Caco-2 (cell line): ENCODE data around the gene LEKR1. TPM values are rescaled to one million over a fixed set of nuclear protein-coding genes. Genes with fewer than 3 reads are reported as not detected.

Experiments used
- BruUV-seq: library from RNA; stranded (reverse); fragments of 400-500 nt; replicated peaks from 2 replicates; lab custom pipeline; 2021; lab: Mats Ljungman, UMichigan
- CTCF ChIA-PET: fragments of 300-600 bp; sonication (Branson Sonifier 250); formaldehyde crosslinking; loops from one replicate; lab custom pipeline; 2022; ENCODE audit warnings: antibody characterized with exemption; lab: Charles Lee
- POLR2A ChIA-PET: fragments of 300-600 bp; sonication (Branson Sonifier 250); formaldehyde crosslinking; loops from one replicate; lab custom pipeline; 2022; ENCODE audit warnings: antibody characterized with exemption; lab: Charles Lee
- DNase-seq, 2 experiments: peaks; one replicate each; pipeline versions ENCODE4 v3.0.0 to v3.0.0-alpha.2; 2020 to 2022
- H3K27me3 ChIP-seq: replicated peaks from 2 replicates; pipeline ENCODE4 v1.6.0; 2011; ENCODE audit warnings: low read length; ENCODE audit not compliant: control insufficient read depth, insufficient read depth
- H3K36me3 ChIP-seq: 2 replicates; pipeline ENCODE4 v1.5.1; 2011; ENCODE audit warnings: low read length; ENCODE audit not compliant: control insufficient read depth, insufficient read depth
- H3K4me1 ChIP-seq: fragments of 250-450 bp; sonication (Bioruptor Pico); 2 replicates; pipeline ENCODE4 v1.5.1; 2020; ENCODE audit warnings: mild to moderate bottlenecking
- H3K4me3 ChIP-seq: 2 replicates; pipeline ENCODE4 v1.5.1; 2011; ENCODE audit warnings: low read depth, mild to moderate bottlenecking, control low read depth, low read length
- H3K9me3 ChIP-seq: fragments of 250-450 bp; sonication (Bioruptor Pico); 2 replicates; pipeline ENCODE4 v1.5.1; 2020; ENCODE audit warnings: mild to moderate bottlenecking, moderate library complexity
- H3K27ac Mint-ChIP-seq: one replicate; pipeline ENCODE4 v1.8.0; 2022; ENCODE audit warnings: mixed read lengths; ENCODE audit not compliant: unreplicated experiment
- H3K27me3 Mint-ChIP-seq: one replicate; pipeline ENCODE4 v1.8.0; 2022; ENCODE audit warnings: mixed read lengths; ENCODE audit not compliant: insufficient read depth, unreplicated experiment
- H3K36me3 Mint-ChIP-seq: one replicate; pipeline ENCODE4 v1.8.0; 2022; ENCODE audit warnings: mild to moderate bottlenecking, mixed read lengths; ENCODE audit not compliant: insufficient read depth, unreplicated experiment
- H3K4me1 Mint-ChIP-seq: one replicate; pipeline ENCODE4 v1.8.0; 2022; ENCODE audit warnings: low read depth, mixed read lengths; ENCODE audit not compliant: unreplicated experiment
- H3K4me3 Mint-ChIP-seq: one replicate; pipeline ENCODE4 v1.8.0; 2022; ENCODE audit warnings: mild to moderate bottlenecking, moderate library complexity, mixed read lengths; ENCODE audit not compliant: unreplicated experiment
- H3K9me3 Mint-ChIP-seq: one replicate; pipeline ENCODE4 v1.8.0; 2022; ENCODE audit warnings: mixed read lengths; ENCODE audit not compliant: unreplicated experiment
- intact Hi-C: fragments of 100-400 bp; cut with micrococcal nuclease; formaldehyde crosslinking; loops from one replicate; pipeline ENCODE4 v1.10.0; 2022; ENCODE audit not compliant: unreplicated experiment
- total RNA-seq: library from RNA; stranded (reverse); gene quantifications from 2 replicates; pipeline ENCODE4 v1.2.3, GENCODE V29; 2022
- TF ChIP-seq, protein P1 (sequence below), 2 experiments: fragments of 200-600 bp in 1 of 2; IDR thresholded peaks; 1 replicate in 1 of 2; 2 replicates in 1 of 2; pipeline versions ENCODE4 v1.5.1 to v1.8.0; 2011 to 2022; ENCODE audit warnings: antibody characterized with exemption in 1 of 2, control low read depth in 1 of 2, inconsistent platforms in 1 of 2, low read depth in 1 of 2, low read length in 1 of 2, mild to moderate bottlenecking in 1 of 2, moderate library complexity in 1 of 2; ENCODE audit not compliant: insufficient read depth in 1 of 2, severe bottlenecking in 1 of 2, unreplicated experiment in 1 of 2

Gene LEKR1
- total RNA-seq, 1 experiment from 2014 or later: 1.6 TPM

GRCh38 chr3:156793400-156793799, 32.8 kb upstream of the LEKR1 start:
- TF ChIP-seq, protein P1, sequence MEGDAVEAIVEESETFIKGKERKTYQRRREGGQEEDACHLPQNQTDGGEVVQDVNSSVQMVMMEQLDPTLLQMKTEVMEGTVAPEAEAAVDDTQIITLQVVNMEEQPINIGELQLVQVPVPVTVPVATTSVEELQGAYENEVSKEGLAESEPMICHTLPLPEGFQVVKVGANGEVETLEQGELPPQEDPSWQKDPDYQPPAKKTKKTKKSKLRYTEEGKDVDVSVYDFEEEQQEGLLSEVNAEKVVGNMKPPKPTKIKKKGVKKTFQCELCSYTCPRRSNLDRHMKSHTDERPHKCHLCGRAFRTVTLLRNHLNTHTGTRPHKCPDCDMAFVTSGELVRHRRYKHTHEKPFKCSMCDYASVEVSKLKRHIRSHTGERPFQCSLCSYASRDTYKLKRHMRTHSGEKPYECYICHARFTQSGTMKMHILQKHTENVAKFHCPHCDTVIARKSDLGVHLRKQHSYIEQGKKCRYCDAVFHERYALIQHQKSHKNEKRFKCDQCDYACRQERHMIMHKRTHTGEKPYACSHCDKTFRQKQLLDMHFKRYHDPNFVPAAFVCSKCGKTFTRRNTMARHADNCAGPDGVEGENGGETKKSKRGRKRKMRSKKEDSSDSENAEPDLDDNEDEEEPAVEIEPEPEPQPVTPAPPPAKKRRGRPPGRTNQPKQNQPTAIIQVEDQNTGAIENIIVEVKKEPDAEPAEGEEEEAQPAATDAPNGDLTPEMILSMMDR (IDR thresholded peaks at IDR 0.05; ENCODE audit: insufficient read depth in 1 of 2, low read depth in 1 of 2, low read length in 1 of 2, severe bottlenecking in 1 of 2, unreplicated experiment in 1 of 2): no peak
- POLR2A ChIA-PET: interaction anchor here (0.6 kb wide), 1 partner anchor 16 kb away, joined by 4 read pairs; no protein-coding TSS in a partner anchor

DNA sequence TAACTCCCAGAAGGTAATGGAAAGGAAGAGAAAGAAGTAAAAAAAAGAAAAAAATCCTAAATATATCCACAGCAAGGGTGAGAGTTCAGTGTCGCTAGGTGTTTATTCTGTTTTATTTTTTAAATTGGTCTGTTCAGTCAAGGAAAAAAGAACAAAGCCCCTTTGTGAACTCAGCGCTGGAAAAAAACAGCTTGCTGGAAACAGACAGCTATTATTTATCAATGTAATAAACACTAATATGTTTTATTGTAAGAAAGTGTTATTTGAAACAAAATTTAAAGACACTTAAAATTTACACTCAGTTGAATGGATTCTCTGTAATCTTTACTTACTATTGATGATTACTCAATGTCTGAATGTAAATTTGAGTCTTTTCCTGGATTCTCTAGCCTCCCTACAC, 32.3 kb upstream of the LEKR1 start:
- no TSS peak for BruUV-seq

More at GRCh38 chr3:156793400-156793799, 32.8 kb upstream of the LEKR1 start:
- Mint-ChIP-seq H3K4me3 (no peak overlapping the region), H3K36me3 (peaks cover 5% of the 10 kb centered on the region), H3K27me3 (no peaks in the 10 kb centered on the region), H3K4me1 (peaks cover 13% of the 10 kb centered on the region), H3K9me3 (no peaks in the 10 kb centered on the region), H3K27ac (no peak overlapping the region)
- DNase-seq: no peak
- no TSS peak for BruUV-seq
- CTCF ChIA-PET: no interaction called here
- Histone ChIP-seq H3K36me3 (no peaks in the 10 kb centered on the region), H3K4me3 (no peak overlapping the region), H3K9me3 (no peaks in the 10 kb centered on the region), H3K4me1 (peaks cover 20% of the 10 kb centered on the region), H3K27me3 (no peaks in the 10 kb centered on the region)
- intact Hi-C loops: no loop called here

GRCh38 chr3:156795890-156796481, 30.2 kb upstream of the LEKR1 start:
- H3K36me3 ChIP-seq: no peaks in the 10 kb centered on the region

More for the DNA sequence above, 32.3 kb upstream of the LEKR1 start:
- no peak overlapping the region for H3K4me3 Mint-ChIP-seq
- intact Hi-C loops: no loop called here
- peaks cover 19% of the 10 kb centered on the region for H3K4me1 ChIP-seq
- no peaks in the 10 kb centered on the region for H3K36me3 ChIP-seq
- H3K27ac Mint-ChIP-seq: no peak overlapping the region
- no peak overlapping the region for H3K4me3 ChIP-seq
- CTCF ChIA-PET: no interaction called here
- H3K4me1 Mint-ChIP-seq: peaks cover 13% of the 10 kb centered on the region
- POLR2A ChIA-PET: interaction anchor here (0.6 kb wide), 2 partner anchors 15 to 115 kb away, joined by 3 to 4 read pairs; no protein-coding TSS in a partner anchor
- H3K27me3 ChIP-seq: no peaks in the 10 kb centered on the region
- no peak for DNase-seq
- TF ChIP-seq, protein P1 (IDR thresholded peaks at IDR 0.05; ENCODE audit: insufficient read depth in 1 of 2, low read depth in 1 of 2, low read length in 1 of 2, severe bottlenecking in 1 of 2, unreplicated experiment in 1 of 2): no peak
- H3K9me3 Mint-ChIP-seq: no peaks in the 10 kb centered on the region
- no peaks in the 10 kb centered on the region for H3K27me3 Mint-ChIP-seq
- H3K36me3 Mint-ChIP-seq: peaks cover 5% of the 10 kb centered on the region
- H3K9me3 ChIP-seq: no peaks in the 10 kb centered on the region

More at GRCh38 chr3:156795890-156796481, 30.2 kb upstream of the LEKR1 start:
- no peak overlapping the region for H3K27ac Mint-ChIP-seq
- H3K9me3 ChIP-seq: no peaks in the 10 kb centered on the region; the same call in 1 of the 2 replicates
- BruUV-seq: no TSS peak
- no peak for DNase-seq
- H3K9me3 Mint-ChIP-seq: peaks cover 18% of the 10 kb centered on the region
- ChIA-PET POLR2A (no interaction called here), CTCF (no interaction called here)
- intact Hi-C loops: no loop called here
- H3K4me3 ChIP-seq: no peak overlapping the region
- TF ChIP-seq, protein P1 (IDR thresholded peaks at IDR 0.05; ENCODE audit: insufficient read depth in 1 of 2, low read depth in 1 of 2, low read length in 1 of 2, severe bottlenecking in 1 of 2, unreplicated experiment in 1 of 2): no peak
- no peak overlapping the region for H3K4me3 Mint-ChIP-seq
- H3K36me3 Mint-ChIP-seq: peaks cover 15% of the 10 kb centered on the region
- H3K4me1 ChIP-seq: peaks cover 13% of the 10 kb centered on the region; the same call in 1 of the 2 replicates
- no peaks in the 10 kb centered on the region for H3K27me3 Mint-ChIP-seq
- H3K27me3 ChIP-seq: no peaks in the 10 kb centered on the region
- peaks cover 13% of the 10 kb centered on the region for H3K4me1 Mint-ChIP-seq
